NCI-H187 treated with DMSO at 0.1 percent for 48 hours (cell line): ENCODE data around the gene SHE.
"Not testable (repeated sequence)": the region's sequence is repeated elsewhere in the genome, so short reads cannot be mapped to it uniquely, and the experiment has no call there.

Experiments used
- DNase-seq: peaks from one replicate; lab custom pipeline; 2025; lab: John Stamatoyannopoulos, UW

SHE gene

DNA sequence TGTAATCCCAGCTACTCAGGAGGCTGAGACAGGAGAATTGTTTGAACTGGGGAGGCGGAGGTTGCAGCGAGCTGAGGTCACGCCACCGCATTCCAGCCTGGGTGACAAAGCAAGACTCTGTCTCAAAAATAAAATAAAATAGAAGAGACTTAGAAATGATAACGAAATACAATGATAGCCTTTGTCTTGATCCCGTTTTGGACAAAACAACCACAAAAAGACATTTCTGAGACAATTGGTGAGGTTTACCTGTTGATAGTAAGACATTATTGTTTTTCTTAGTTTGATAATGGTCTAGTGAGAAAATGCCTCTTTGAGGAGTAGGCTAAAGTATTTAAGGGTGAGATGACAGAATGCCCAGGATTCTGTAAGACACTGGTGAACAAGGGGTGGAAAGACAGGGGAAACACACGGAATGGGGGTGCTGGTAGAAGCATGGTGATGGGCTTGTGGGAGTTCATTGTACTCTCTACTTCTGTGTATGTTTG is 11.9 kb upstream of the SHE start:
- no peak for DNase-seq

DNA sequence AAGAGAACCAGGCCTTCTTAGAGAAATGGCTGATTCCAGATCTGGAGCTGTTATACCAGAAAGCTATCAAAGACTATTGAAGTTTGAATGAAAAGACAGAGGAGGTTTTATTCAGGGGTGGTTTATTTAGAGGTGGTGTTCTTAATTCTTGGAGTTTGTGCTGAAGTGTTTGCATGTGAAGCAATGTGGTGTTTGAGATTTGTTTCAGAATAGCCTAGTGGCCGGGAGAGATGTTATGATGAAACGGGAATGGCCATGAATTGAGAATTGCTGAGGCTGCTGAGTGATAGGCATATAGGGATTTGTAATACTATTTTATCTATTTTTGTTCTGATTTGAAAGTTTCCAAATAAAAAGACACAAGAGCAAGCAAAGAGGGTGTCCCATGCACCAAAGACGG is 10.5 kb upstream of the SHE start:
- DNase-seq = no peak

DNA sequence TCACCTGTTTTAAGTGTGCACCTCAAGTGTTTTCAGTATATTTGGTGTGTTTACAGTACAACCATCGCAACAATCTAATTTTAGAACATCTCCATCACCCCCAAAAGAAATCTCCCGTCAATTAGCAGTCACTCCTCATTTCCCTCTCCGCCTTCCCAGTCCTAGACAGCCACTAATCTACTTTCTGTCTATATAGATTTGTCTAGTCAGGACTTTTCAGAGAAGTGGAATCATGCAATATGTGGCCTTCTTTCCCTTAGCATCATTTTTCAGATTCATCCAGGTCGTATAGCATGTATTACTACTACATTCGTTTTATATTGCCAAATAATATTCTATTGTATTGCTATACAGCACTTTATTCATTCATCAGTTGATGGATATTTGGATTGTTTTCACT is 1.7 kb upstream of the SHE start:
- no peak for DNase-seq

DNA sequence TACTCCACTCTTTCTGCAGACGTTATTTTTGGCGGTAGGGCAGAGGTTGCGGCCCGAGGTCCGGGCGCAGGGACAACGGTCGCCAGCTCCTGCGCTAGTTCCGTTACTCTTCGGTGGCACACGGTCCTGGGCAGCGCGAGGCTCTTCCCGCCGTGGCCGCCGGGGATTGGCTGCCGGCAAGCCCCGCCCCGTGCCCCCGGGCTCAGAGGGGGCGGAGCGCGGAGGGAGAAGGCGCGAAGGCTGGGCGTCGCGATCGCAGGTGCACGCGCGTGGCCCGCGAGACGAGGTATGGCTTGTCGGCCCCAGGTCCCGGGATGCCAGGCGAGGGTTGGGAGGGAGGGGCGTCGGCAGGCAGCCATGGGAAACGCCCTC is 518 bp upstream of the SHE start:
- DNase-seq = no peak

DNA sequence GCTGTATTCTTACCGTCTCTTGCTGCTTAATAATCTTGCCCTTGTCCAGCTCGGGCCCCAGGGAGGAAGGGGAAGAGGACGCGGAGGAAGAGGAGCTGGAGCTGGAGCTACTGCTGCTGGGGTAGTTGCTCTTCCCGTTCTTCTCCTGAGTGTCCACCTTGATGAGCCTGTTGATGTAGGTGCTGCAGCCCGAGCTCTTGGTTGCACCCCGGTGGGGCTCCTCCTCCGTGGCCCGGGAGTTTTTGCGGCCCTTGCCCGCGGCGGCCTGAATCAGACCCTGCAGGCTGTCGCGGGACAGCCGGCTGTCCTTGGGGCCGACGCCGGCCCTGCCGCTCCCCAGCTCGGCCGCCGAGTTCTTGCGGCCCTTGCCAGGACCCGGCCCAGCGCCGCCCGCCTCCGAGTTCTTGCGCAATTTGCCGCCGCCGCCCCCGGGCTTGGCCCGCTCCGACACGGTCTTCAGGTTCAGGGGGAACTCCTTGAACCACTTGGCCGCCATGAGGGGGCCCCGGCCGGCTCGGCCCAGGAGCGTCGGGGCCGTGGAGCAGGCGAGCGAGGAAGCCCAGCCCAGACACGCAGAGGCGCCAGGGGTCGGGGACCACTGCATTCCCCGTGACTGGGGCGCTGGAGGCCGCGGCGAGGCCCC is 668 bp downstream of the SHE start:
- no peak for DNase-seq

DNA sequence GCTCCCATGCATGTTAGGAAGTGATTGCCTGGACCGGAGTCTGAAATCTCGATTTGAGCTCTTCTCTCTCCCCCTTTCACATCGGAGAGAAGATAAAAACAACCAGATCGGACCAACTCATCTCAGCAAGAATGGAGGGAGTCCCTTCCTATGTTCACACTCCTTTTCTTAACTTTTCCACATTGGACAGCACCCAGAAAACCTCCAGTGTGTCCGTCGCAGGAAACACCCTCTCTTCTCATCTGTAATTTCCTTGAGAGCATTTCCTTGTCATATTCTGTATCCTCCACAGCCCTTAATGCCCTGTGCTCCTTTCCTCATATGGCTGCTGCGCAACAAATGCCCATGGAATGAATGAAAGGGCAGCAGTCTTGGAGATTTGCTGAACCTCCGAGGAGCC is 1.7 kb downstream of the SHE start:
- DNase-seq = no peak

DNA sequence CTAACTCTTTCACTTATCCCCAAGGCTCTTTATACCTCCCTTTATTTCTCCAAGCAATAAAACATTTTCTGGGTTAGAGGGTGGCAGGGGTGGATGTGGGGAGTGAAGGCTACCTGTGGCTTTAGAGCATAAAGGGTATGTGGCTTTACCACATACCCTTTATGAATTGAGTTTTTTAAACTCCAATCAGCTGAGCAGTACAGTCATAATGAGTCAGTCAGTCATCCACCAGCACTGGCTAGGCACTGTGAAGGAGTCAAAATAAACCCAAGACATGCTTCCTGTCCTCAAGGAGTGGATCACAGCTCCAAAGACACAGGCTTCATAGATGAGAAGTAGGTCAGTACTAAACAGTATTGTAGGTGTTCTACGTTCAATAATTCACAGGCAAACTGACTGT is 2.8 kb downstream of the SHE start:
- DNase-seq = no peak

DNA sequence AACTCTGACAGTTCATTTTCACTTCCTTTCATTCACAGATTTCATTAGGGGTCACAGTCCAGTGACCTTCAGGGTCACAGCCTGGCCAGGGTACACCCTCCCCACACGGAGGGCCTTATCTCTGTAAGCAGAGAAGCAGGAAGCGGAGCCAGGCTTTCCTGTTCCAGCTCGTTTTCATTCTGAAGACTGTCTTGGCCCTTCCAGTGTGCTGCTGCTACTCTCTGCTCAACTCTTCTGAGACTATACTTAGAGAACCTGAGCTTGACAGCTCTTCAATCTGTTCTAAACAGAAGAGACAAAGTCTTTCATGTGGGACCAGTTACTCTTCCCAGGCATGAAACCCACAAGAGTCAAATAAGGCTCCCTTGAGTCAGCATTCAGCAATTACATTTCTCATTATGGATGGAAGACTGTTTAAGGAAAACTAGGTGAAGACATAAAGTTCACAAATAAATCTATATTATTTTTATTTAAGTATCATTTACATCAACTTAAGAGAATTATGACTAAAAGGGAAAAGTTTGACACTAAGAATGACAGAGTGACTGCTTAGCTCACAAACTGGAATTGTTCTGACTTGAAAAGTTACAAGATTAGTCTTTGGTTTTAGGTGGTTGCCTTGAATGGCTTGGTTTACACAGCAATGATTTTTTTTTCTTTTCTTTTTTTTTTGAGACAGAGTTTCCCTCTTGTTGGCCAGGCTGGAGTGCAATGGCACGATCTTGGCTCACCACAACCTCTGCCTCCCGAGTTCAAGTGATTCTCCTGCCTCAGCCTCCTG is 5.0 kb downstream of the SHE start:
- DNase-seq = no peak

DNA sequence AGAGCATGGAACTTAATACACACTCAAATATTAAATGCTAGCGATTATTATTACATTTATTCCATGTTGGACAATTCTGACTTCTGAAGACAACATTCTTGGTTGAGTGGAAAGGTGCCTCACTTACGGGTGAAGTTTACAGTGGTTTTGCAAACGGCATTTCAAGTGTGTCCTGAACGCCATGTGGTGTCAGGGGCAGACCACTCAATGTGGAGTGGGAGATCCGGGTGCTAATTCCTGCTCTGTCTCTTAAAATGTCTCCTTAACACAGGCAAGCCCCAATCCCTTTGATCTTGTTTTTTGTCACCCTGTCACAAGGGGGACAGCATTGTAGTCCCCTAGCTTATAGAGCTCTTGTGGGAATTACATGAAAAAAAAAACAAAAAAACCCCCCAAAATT is 5.8 kb downstream of the SHE start:
- DNase-seq = no peak

DNA sequence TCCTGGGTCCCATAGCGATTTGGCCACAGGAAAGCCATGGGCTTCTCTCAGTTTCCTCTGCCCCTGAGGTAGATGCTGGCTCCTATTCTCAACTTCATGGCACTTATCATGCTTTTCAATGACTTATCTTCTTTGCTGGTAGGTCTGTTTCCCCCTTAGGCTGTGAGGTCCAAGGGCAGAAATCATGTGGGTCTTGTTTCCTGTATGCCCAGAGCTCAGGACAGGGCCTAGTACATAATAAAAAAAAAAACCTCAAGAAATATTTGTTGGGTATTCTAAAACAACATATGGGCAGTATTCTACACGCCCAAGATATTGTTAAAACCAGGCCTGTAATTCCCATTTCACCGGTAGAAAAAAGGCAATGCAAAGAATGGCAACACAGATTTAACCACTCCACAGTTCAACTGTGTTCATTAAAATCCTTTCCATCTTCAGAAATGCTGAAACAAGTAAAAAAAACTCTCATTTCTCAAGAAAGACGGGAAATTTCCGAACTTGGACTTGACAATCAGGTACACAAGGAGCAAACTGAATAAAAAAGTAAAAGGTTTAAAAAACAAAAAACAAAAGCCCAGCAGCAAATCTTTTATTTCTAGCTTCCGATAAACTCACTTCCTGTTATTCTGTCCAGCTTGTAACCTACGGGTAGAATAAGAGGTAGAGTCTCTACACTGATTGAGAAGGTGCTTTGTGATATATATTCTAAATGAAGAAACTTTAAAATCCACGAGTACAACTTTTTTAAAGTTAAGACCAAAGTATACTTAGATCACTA is 6.5 kb downstream of the SHE start:
- DNase-seq = no peak

DNA sequence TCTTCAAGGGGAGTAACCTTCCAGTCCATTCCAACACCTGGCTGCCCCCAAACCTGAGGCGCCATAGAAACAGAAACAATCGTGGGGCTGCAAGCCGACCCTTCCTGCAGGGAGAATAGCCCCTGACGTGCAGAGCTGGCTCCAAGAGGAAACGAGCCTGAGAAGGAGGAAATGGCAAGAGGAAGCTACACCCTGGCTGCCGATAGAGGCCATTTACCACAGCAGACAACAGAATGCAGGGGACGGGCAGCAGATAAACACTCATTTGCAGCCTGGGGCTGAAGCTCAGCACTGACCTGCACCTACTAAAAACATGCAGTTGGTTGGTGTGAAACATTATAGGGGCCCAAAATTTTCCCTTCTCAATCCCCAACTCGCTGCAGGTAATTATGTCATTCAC is 8.9 kb downstream of the SHE start:
- DNase-seq = no peak

DNA sequence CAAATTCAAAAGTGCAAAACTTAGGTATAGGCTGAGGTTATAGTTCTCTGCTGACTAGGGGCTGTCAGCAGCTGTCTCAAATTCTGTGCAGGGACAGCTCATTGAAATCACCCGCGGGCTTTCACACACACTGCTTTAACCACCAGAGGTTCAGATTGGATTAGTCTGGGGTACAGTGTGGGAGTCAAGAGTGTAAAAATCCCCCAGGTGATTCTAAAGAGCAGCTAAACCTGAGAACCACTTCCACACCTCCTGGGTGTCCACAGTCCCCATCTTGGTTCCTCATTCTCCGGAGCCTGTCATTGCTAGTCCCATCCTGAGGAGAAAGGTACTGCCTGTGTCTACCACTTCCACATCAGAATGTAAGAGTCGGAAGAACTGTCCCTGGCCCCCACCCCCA is 10.1 kb downstream of the SHE start:
- no peak for DNase-seq

DNA sequence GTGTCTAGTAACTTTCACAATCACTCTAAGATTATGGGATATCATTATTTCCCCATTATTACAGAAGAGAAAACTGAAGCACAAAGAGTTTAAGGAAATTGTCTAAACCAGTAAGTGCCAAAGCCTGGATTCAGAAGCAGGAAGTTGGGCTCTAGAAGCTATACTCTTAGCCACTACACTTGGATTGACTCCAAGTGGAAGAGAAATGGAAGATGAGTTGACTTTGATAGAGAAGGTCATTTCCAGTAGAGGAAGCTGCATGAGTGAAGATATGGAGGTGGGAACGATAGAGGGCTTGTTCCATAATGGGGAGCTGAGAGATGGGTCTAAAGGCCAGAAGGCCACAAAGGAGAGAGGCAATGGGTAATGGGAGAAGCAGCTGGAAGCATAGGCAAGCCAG is 11.9 kb downstream of the SHE start:
- DNase-seq = no peak

DNA sequence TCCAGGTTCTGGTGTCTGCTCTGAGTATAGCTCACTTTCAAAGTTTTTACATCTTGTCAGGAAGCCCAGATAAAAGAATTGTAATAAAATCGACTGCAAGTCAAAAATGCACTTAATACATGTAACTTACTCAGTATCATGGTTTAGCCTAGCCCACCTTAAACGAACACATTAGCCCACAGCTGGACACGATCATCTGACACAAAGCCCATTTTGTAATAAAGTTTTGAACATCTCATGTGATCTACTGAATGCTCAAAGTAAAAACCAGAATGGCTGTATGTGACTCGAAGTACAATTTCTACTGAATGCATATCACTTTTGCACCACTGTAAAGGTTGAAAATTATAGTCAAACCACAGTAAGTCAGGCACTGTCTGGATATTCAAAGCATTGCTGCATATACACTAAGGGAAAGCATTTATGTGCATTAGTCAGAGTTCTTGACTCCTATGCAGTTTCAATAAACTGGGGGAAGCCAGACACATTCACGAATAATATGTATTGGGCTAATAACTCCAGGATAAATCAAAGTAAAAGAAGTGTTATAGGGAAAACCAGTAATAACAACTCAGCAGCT is 12.4 kb downstream of the SHE start:
- DNase-seq = no peak

DNA sequence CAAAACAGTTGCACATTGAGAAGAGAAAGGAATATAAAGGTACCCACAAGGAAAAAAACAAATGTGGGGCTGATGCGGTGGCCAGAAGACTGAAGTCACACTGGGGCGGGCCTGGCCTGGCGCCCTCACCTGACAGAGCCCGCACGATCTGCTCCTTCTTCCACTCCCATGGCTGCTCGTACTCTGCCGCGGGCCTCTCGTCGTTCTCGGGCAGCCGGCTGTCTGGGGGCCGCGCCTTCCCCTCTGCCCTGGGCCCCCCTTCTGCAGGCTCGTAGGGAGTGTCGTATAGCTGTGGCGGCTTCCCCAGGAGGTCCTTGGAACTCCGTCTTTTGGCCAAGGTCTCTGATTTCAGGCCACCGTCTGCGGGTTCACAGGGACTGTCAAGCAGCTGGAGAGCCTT is 13.3 kb downstream of the SHE start:
- DNase-seq = no peak

DNA sequence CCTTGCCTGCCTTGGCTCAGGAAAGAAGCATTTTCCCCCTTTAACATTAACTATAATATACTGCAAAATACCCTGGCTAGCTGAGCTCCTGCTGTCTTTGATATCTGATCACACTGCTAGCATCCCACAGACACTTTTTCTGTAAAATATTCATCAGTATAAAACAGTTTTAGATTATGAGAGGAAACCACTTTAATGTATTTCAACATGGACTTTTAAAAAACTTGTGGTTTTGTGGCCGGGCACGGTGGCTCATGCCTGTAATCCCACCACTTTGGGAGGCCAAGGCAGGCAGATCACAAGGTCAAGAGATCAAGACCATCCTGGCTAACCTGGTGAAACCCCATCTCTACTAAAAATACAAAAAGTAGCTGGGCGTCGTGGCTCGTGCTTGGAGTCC is 15.5 kb downstream of the SHE start:
- not testable (repeated sequence) for DNase-seq

DNA sequence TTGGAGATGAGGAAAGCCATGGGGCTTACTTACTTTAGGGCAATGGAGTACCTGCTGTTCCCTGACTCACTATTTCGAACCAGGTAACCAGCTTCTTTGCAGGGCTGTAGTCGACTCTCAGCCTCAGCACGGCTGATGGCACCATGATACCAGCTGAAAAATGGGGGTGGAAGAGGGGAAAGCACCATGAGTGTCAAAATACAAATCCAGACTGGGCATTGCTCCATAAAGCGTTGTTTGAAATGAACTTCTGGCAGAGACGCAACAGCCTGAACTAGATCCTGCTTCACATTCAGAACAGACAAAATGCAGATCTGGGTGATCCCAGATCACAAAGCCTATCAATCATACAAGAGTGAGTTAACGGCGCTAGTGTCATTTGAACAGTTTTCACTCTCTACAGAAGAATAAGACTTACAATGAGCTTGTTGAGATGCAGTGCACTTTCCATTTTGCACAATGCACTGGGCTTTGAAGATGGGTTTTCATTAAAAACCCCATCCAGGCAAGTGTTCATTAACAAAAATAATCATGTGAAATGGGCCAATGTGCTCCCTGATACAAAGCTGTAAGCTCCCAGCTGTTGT is 16.2 kb downstream of the SHE start:
- no peak for DNase-seq

DNA sequence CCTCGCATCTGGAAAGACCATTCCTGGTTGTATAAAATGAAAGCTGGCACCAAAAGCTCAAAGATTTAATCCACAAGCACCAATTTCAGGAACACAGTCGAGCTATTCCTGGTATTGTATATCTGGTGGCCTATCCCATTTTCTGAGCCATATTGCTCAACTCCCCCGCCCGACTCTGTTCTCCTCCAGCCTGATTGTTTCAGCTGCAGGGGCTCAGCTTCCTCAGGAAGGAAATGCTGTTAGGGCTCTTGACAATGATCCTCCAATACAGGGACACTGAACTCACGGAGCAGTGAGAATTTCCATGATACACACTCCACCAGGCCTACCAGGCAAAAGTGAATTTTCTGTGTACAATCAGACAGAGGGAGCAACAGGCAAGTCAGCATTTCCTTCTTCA is 17.1 kb downstream of the SHE start:
- no peak for DNase-seq

DNA sequence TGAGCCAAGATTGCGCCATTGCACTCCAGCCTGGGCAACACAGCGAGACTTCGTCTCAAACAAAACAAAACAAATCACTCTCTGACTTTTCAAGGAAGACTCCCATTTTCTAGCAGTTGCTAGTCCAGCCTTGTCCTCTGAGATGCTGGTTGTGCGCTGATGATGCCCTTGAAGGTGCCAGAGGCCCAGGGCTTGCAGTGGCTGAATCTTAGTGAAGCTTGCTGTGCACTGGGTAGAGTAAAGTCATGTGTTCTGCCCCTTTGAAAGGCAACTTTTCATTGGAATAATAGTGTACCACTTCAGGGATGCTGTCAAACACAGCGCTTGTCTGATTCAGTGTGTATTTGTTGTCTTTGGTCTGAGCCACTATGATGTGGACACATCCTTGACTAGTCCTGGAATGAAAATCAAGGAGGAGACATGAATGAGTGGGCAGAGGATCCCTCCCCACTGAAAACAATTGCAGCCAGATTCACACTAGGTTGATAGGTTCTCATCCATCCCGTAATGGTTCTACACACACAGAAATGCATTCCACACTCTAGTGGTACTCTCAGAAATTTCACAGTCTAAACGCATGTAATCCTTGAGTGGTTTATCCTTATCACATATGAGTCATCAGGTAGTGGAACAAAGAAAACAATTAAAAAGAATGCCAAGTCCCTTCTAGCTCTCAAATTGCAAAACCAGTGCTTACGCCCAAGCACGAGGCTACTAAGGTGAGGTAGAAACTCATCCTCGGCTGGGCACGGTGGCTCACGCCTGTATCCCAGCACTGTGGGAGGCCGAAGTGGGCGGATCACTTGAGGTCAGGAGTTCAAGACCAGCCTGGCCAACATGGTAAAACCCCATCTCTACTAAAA is 18.0 kb downstream of the SHE start:
- no peak for DNase-seq

DNA sequence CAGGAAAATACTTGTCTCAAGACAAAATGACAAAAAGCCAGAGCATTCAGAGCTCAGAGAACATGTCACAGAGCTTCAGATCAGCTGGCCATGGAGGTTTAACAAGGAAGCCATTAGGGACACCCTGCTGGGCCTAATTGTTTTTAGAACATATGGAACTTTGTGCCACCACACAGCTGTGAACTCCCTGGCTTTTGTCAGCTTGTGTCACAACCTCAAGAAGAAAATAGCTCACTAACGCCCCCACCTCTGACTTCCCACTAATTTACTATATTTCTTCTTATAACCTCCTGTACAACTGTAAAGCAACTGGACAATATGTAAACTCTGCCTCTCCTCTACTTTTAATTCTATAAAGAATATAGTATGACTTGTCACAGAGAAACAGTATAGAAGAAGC is 21.2 kb downstream of the SHE start:
- DNase-seq = no peak

DNA sequence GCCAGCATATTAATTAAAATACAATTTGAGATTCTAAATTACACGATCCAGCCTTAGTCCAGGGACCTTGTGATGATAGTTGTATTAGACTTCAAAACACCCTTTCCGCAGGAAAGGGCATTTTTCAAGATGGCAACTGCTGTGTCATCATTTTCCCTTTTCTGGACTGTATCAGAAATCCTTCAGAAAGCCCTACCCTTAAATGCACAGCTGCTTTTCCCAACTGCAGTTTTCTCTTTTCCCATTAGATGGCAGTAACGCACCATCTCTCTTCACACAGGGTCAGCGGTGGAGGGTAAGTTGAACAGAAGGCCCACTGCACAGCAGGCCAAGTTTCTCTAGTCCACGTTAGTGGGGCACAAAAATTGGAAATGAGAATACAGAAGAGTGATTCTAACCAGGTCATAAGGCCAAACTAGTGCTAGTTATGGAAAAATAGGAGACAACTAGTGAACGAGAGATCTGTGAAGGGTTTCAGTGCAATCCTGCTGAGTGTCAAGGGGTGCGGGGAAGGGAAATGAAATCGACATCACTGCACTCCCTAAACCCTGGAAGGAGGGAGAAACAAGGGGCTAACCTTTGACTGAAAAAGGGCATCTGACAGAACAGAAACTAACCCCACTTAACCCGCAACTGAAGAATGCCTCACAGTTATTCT is 22.3 kb downstream of the SHE start:
- peak; percentile 69 for DNase-seq
